ENCODE results near the gene TMED6. TPM values are rescaled to one million over a fixed set of nuclear protein-coding genes. Genes with fewer than 3 reads are reported as not detected.

TMED6 gene
- total RNA-seq = 1 to 10 TPM in 1 of 4 donors, not detected in 3; 1.3 TPM

GRCh38 chr16:69351309-69352027, at the start of gene TMED6:
Gene TMED6 (minus strand): TSS chr16:69351786. CDS start chr16:69351753, 33 bp downstream.
- no peaks in the 10 kb centered on the region for H3K9me3 ChIP-seq
- H3K27ac ChIP-seq = no peak within 1 kb of the TSS
- DNase-seq (no peak), ATAC-seq (no peak)
- H3K4me3 ChIP-seq = no peak within 1 kb of the TSS
- no peak for TF ChIP-seq CTCF (IDR thresholded peaks at IDR 0.05 in 4 of 5, conservative IDR thresholded peaks at IDR 0.05 in 1 of 5)
- no peak for TF ChIP-seq POLR2A (IDR thresholded peaks at IDR 0.05)
- H3K36me3 ChIP-seq = no peaks in the 10 kb centered on the region
- peaks cover 3 to 4% of the 10 kb centered on the region in 2 donors for H3K4me1 ChIP-seq
- no peaks in the 10 kb centered on the region for H3K27me3 ChIP-seq
- in situ Hi-C loops (cut with MboI; ENCODE audit: low sequenced_read_pairs in 4 of 4) (no loop called here), intact Hi-C loops (cut with DNase I; ENCODE audit: low total_unique reads) (no loop called here)

- H3K4me1 ChIP-seq = peaks cover 17 to 23% of the 10 kb centered on the region in 2 donors
- no peaks in the 10 kb centered on the region for H3K36me3 ChIP-seq
- DNase-seq (no peak), ATAC-seq (no peak)
- TF ChIP-seq POLR2A (IDR thresholded peaks at IDR 0.05) = no peak
- TF ChIP-seq CTCF (IDR thresholded peaks at IDR 0.05 in 4 of 5, conservative IDR thresholded peaks at IDR 0.05 in 1 of 5) = no peak
- no peak overlapping the region for H3K4me3 ChIP-seq
- H3K9me3 ChIP-seq = no peaks in the 10 kb centered on the region
- no peak overlapping the region for H3K27ac ChIP-seq
- intact Hi-C loops (cut with DNase I; ENCODE audit: low total_unique reads) (loop anchor here (5.0 kb wide), 2 partner anchors 218 to 308 kb away; no protein-coding TSS in a partner anchor), in situ Hi-C loops (cut with MboI; ENCODE audit: low sequenced_read_pairs in 4 of 4) (loop anchor here in 3 of 4 donors (5.0 to 25.0 kb wide), 5 partner anchors 88 to 363 kb away; partner anchors contain the start of genes NOB1 (in 3 of the 3), NFAT5 (in 1 of the 3) and WWP2 (in 1 of the 3))
- no peaks in the 10 kb centered on the region for H3K27me3 ChIP-seq
Observed at GRCh38 chr16:69399361-69399760, 47.8 kb upstream of the TMED6 start.

- intact Hi-C loops (cut with DNase I; ENCODE audit: low total_unique reads) (loop anchor here (2.0 to 5.0 kb wide), 3 partner anchors 85 to 309 kb away; no protein-coding TSS in a partner anchor), in situ Hi-C loops (cut with MboI; ENCODE audit: low sequenced_read_pairs in 4 of 4) (loop anchor here in 3 of 4 donors (5.0 to 25.0 kb wide), 5 partner anchors 89 to 364 kb away; partner anchors contain the start of genes NOB1 (in 3 of the 3), NFAT5 (in 1 of the 3) and WWP2 (in 1 of the 3))
- no peaks in the 10 kb centered on the region for H3K9me3 ChIP-seq
- ATAC-seq (peak; percentile 78 to 91), DNase-seq (peak in 1 of 2 donors; percentile 45)
- H3K36me3 ChIP-seq = no peaks in the 10 kb centered on the region
- H3K4me1 ChIP-seq = peaks cover 16% of the 10 kb centered on the region in 2 donors
- H3K27ac ChIP-seq = peak overlapping the region; percentile 69 to 77 (median 73)
- peak overlapping the region in 1 of 4 donors; percentile 1 for H3K4me3 ChIP-seq
- no peaks in the 10 kb centered on the region for H3K27me3 ChIP-seq
- TF ChIP-seq POLR2A (IDR thresholded peaks at IDR 0.05) (no peak), CTCF (IDR thresholded peaks at IDR 0.05 in 4 of 5, conservative IDR thresholded peaks at IDR 0.05 in 1 of 5) (peak in 4 of 5 experiments; percentile 49 to 70 (median 55))
Observed at GRCh38 chr16:69397821-69398521, 46.4 kb upstream of the TMED6 start.

GRCh38 chr16:69396187-69397061, 44.8 kb upstream of the TMED6 start:
- in situ Hi-C loops (cut with MboI; ENCODE audit: low sequenced_read_pairs in 4 of 4) = loop anchor here in 3 of 4 donors (5.0 to 25.0 kb wide), 5 partner anchors 91 to 366 kb away; partner anchors contain the start of genes NOB1 (in 3 of the 3), NFAT5 (in 1 of the 3) and WWP2 (in 1 of the 3)
- Histone ChIP-seq H3K27ac (peak overlapping the region; percentile 60 to 77 (median 62)), H3K4me1 (peaks cover 16% of the 10 kb centered on the region in 2 donors), H3K27me3 (no peaks in the 10 kb centered on the region), H3K9me3 (no peaks in the 10 kb centered on the region), H3K36me3 (no peaks in the 10 kb centered on the region), H3K4me3 (no peak overlapping the region)
- ATAC-seq = peak; percentile 57 to 67
- DNase-seq = peak; percentile 40 to 53
- TF ChIP-seq POLR2A (IDR thresholded peaks at IDR 0.05) (no peak), CTCF (IDR thresholded peaks at IDR 0.05 in 4 of 5, conservative IDR thresholded peaks at IDR 0.05 in 1 of 5) (peak in 4 of 5 experiments; percentile 70 to 79 (median 76))
- intact Hi-C loops (cut with DNase I; ENCODE audit: low total_unique reads) = loop anchor here (1.0 to 5.0 kb wide), 4 partner anchors 86 to 359 kb away; no protein-coding TSS in a partner anchor

Measured in gastrocnemius medialis (tissue), 4 donors.